SU-DHL-6 (cell line): ENCODE measurements around the gene BAZ2A.

Experiments used
- H2AFZ ChIP-seq: fragments of 200-600 bp; sonication (generic); 2 replicates; pipeline ENCODE4 v1.6.1; 2014; ENCODE audit warnings: low read depth, mild to moderate bottlenecking, moderate library complexity, mixed read lengths, antibody characterized with exemption, low read length; ENCODE audit not compliant: severe bottlenecking
- H3F3A ChIP-seq: fragments of 200-600 bp; shearing (Covaris generic); 2 replicates; pipeline ENCODE4 v1.6.0; 2016; ENCODE audit warnings: antibody characterized with exemption, mild to moderate bottlenecking; ENCODE audit not compliant: insufficient read depth
- H3K27ac ChIP-seq: fragments of 200-600 bp; sonication (generic); 2 replicates; pipeline ENCODE4 v1.5.1; 2016; ENCODE audit warnings: low read depth, mild to moderate bottlenecking, low read length, moderate library complexity, mixed read lengths
- H3K27me3 ChIP-seq: fragments of 200-600 bp; sonication (generic), shearing (Covaris generic); 2 replicates; pipeline ENCODE4 v1.6.0; 2014; ENCODE audit warnings: mild to moderate bottlenecking, low read length
- H3K36me3 ChIP-seq: fragments of 200-600 bp; sonication (generic); 2 replicates; pipeline ENCODE4 v1.6.1; 2014; ENCODE audit warnings: mild to moderate bottlenecking, low read length, mixed read lengths
- H3K4me2 ChIP-seq: fragments of 300-600, 200-600 bp; shearing (Covaris generic), sonication (generic); 2 replicates; pipeline ENCODE4 v1.6.0; 2014; ENCODE audit warnings: low read length, low read depth, mild to moderate bottlenecking; ENCODE audit not compliant: poor library complexity, severe bottlenecking
- H3K4me3 ChIP-seq: fragments of 200-600 bp; sonication (generic); 2 replicates; pipeline ENCODE4 v1.5.1; 2014; ENCODE audit warnings: antibody characterized with exemption, low read length, mild to moderate bottlenecking, mixed read lengths; ENCODE audit not compliant: insufficient read depth, poor library complexity, severe bottlenecking
- H3K79me2 ChIP-seq: fragments of 200-600 bp; sonication (generic); 2 replicates; pipeline ENCODE4 v1.6.1; 2014; ENCODE audit warnings: mild to moderate bottlenecking, low read length, moderate library complexity; ENCODE audit not compliant: insufficient read depth
- H3K9ac ChIP-seq: fragments of 200-600 bp; sonication (generic); 2 replicates; pipeline ENCODE4 v1.7.0; 2014; ENCODE audit warnings: mild to moderate bottlenecking, low read length
- H3K9me2 ChIP-seq: fragments of 200-600 bp; sonication (generic); replicated peaks from 2 replicates; pipeline ENCODE4 v1.6.1; 2014; ENCODE audit warnings: low read length; ENCODE audit not compliant: insufficient read depth
- H3K9me3 ChIP-seq: fragments of 200-600 bp; sonication (generic); 2 replicates; pipeline ENCODE4 v1.6.1; 2014; ENCODE audit warnings: low read length, mixed read lengths; ENCODE audit not compliant: insufficient read depth
- H4K20me1 ChIP-seq: fragments of 200-600 bp; sonication (generic); 2 replicates; pipeline ENCODE4 v1.6.1; 2014; ENCODE audit warnings: low read depth, mild to moderate bottlenecking, antibody characterized with exemption, low read length, moderate library complexity, mixed read lengths
- EZH2phosphoT487 ChIP-seq: fragments of 200-600 bp; sonication (generic), shearing (Covaris generic); conservative IDR thresholded peaks from 2 replicates; pipeline ENCODE4 v1.6.1; 2018; ENCODE audit warnings: mild to moderate bottlenecking, antibody characterized with exemption, low read length, moderate library complexity, mixed read lengths
- TF ChIP-seq, protein P1 (sequence below): fragments of 200-600 bp; sonication (generic); IDR thresholded peaks from one replicate; pipeline ENCODE4 v1.5.1; 2017; ENCODE audit warnings: antibody characterized with exemption, mild to moderate bottlenecking, low read length, moderate library complexity; ENCODE audit not compliant: insufficient read depth, poor library complexity, severe bottlenecking

Gene BAZ2A

DNA sequence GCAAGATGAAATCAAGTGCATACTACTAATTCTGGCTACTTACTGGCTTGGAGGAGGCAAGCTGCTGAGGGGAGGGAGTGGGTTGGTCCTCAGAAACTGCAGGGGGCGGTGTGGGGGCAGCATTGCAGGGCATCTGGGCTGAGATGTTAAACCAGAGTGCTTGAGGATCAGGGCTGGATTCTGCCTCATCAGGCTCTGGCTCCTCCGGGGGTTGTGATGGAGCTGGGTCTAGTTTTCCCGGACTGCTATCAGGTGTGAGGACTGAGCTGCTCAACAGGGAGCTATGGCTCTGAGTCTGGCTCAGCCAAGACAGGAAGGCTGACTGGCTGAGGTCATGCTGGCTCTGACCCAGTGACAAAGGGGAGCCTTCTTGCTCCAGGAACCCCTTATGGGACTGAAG, 28.6 kb downstream of the BAZ2A start:
- H3K4me2 ChIP-seq: no peak overlapping the region
- H3K9me3 ChIP-seq: no peaks in the 10 kb centered on the region
- no peak overlapping the region for H3K9ac ChIP-seq
- no peak overlapping the region for H3K4me3 ChIP-seq
- H2AFZ ChIP-seq: no peak overlapping the region
- no peaks in the 10 kb centered on the region for H3K27me3 ChIP-seq
- no peaks in the 10 kb centered on the region for H3K9me2 ChIP-seq
- no peaks in the 10 kb centered on the region for H4K20me1 ChIP-seq
- H3K36me3 ChIP-seq: no peaks in the 10 kb centered on the region; the same call in 1 of the 2 replicates
- TF ChIP-seq, protein P1, sequence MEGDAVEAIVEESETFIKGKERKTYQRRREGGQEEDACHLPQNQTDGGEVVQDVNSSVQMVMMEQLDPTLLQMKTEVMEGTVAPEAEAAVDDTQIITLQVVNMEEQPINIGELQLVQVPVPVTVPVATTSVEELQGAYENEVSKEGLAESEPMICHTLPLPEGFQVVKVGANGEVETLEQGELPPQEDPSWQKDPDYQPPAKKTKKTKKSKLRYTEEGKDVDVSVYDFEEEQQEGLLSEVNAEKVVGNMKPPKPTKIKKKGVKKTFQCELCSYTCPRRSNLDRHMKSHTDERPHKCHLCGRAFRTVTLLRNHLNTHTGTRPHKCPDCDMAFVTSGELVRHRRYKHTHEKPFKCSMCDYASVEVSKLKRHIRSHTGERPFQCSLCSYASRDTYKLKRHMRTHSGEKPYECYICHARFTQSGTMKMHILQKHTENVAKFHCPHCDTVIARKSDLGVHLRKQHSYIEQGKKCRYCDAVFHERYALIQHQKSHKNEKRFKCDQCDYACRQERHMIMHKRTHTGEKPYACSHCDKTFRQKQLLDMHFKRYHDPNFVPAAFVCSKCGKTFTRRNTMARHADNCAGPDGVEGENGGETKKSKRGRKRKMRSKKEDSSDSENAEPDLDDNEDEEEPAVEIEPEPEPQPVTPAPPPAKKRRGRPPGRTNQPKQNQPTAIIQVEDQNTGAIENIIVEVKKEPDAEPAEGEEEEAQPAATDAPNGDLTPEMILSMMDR: no peak
- TF ChIP-seq EZH2phosphoT487: no peak
- H3F3A ChIP-seq: no peaks in the 10 kb centered on the region
- no peak overlapping the region for H3K27ac ChIP-seq
- H3K79me2 ChIP-seq: no peaks in the 10 kb centered on the region

- Histone ChIP-seq H3F3A (no peaks in the 10 kb centered on the region), H3K79me2 (no peaks in the 10 kb centered on the region), H3K9me3 (no peaks in the 10 kb centered on the region), H3K27me3 (no peaks in the 10 kb centered on the region), H3K9ac (no peak overlapping the region), H3K4me3 (no peak overlapping the region), H2AFZ (no peak overlapping the region), H3K36me3 (no peaks in the 10 kb centered on the region; the same call in 1 of the 2 replicates), H3K4me2 (no peak overlapping the region), H4K20me1 (no peaks in the 10 kb centered on the region), H3K9me2 (no peaks in the 10 kb centered on the region), H3K27ac (no peak overlapping the region)
- TF ChIP-seq EZH2phosphoT487: no peak
- TF ChIP-seq, protein P1: no peak
These were observed 29.4 kb downstream of the BAZ2A start for GRCh38 chr12:56600753-56601152.

GRCh38 chr12:56599797-56600196, 30.3 kb downstream of the BAZ2A start:
- H3K4me2 ChIP-seq: no peak overlapping the region
- TF ChIP-seq, protein P1: no peak
- no peak for TF ChIP-seq EZH2phosphoT487
- no peak overlapping the region for H3K27ac ChIP-seq
- no peak overlapping the region for H2AFZ ChIP-seq
- H3K36me3 ChIP-seq: no peaks in the 10 kb centered on the region; the same call in 1 of the 2 replicates
- no peaks in the 10 kb centered on the region for H3K27me3 ChIP-seq
- H3K9me2 ChIP-seq: no peaks in the 10 kb centered on the region
- H3K9me3 ChIP-seq: no peaks in the 10 kb centered on the region
- no peaks in the 10 kb centered on the region for H3F3A ChIP-seq
- no peaks in the 10 kb centered on the region for H4K20me1 ChIP-seq
- no peaks in the 10 kb centered on the region for H3K79me2 ChIP-seq
- no peak overlapping the region for H3K4me3 ChIP-seq
- H3K9ac ChIP-seq: no peak overlapping the region
